ENCODE data around the gene TNIK. TPM values are rescaled to one million over a fixed set of nuclear protein-coding genes. Genes with fewer than 3 reads are reported as not detected.

Gene TNIK
- total and polyA plus RNA-seq, 10 of the 15 experiments (the other 5 are each of a cell fraction or from before 2014, with no cell fraction given), result 13.9 to 74.3 (median 48.2) TPM

DNA sequence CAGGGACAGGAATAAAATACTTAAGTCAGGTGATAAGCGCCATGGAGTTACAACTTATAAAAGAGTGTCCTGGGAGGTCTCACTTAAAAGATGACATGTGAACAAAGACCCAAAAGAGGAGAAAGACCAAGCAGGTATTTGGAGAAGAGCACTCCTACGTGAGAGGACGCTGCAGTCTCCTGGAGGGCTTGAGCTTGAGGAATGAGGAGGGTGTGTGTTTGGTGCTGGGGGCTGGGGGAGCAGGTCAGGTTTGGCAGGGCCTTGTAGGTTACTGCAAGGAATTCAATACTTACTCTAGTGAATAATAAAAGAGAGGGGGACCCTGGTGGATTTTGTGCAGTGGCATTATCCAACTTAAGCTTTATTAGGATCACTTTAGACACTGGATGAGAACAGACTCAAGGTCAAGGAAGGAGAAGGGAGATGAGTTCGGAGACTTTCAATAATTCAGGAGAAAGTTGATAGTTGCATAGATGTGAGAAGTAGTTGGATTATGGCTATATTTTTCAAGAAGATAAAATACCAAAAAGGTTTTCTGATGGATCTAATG is 32.4 kb downstream of the TNIK start:
- POLR2A ChIA-PET, result interaction anchor here (0.6 to 1.1 kb wide), 4 partner anchors 8 to 123 kb away, joined by 3 read pairs; no protein-coding TSS in a partner anchor
- CTCF ChIA-PET, result interaction anchor here (1.0 to 1.8 kb wide), 11 partner anchors 8 to 239 kb away, joined by 3 to 11 read pairs (median 4); no protein-coding TSS in a partner anchor
- RAD21 ChIA-PET (ENCODE audit: unreplicated experiment), result interaction anchor here (1.2 to 2.5 kb wide), 10 partner anchors 8 to 239 kb away, joined by 3 to 18 read pairs (median 4); no protein-coding TSS in a partner anchor

More for the DNA sequence above, 32.4 kb downstream of the TNIK start:
- DNase-seq (ENCODE audit: low read depth, low spot score) (no peak), ATAC-seq (no peak; the same call in 2 of the 3 replicates), FAIRE-seq (no peak)
- BruUV-seq (replicated peaks), result no TSS peak
- H2AFZ ChIP-seq (ENCODE audit: control insufficient read depth, low read depth, low read length), result no peak overlapping the region
- H4K20me1 ChIP-seq (ENCODE audit: control insufficient read depth, insufficient read depth), result no peaks in the 10 kb centered on the region
- H3K4me2 ChIP-seq (ENCODE audit: control insufficient read depth, insufficient read depth), result no peak overlapping the region
- H3K79me2 ChIP-seq (ENCODE audit: control insufficient read depth, insufficient read depth, low read length), result peaks cover 80% of the 10 kb centered on the region
- peaks cover 0 to 4% of the 10 kb centered on the region in 2 experiments; a peak in 2 of 4 replicates for H3K36me3 ChIP-seq (ENCODE audit: control insufficient read depth in 2 of 2, insufficient read depth in 2 of 2, low read length in 1 of 2)
- SMC1A ChIA-PET (ENCODE audit: uncharacterized antibody, unreplicated experiment), result interaction anchor here (0.7 to 3.1 kb wide), 16 partner anchors 9 to 332 kb away, joined by 3 to 20 read pairs (median 4); no protein-coding TSS in a partner anchor
- TF ChIP-seq SIX5 (IDR thresholded peaks at IDR 0.05; ENCODE audit: low read depth, low read length, severe bottlenecking), result no peak
- TF ChIP-seq, protein P1, sequence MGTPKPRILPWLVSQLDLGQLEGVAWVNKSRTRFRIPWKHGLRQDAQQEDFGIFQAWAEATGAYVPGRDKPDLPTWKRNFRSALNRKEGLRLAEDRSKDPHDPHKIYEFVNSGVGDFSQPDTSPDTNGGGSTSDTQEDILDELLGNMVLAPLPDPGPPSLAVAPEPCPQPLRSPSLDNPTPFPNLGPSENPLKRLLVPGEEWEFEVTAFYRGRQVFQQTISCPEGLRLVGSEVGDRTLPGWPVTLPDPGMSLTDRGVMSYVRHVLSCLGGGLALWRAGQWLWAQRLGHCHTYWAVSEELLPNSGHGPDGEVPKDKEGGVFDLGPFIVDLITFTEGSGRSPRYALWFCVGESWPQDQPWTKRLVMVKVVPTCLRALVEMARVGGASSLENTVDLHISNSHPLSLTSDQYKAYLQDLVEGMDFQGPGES (IDR thresholded peaks at IDR 0.05), result no peak
- TF ChIP-seq SMC3 (IDR thresholded peaks at IDR 0.05; ENCODE audit: borderline replicate concordance, low read length), result no peak
- TF ChIP-seq GABPA (IDR thresholded peaks at IDR 0.05; ENCODE audit: low read depth), result no peak
- TF ChIP-seq JUNB (IDR thresholded peaks at IDR 0.05), result no peak
- no peak for TF ChIP-seq NFIC (IDR thresholded peaks at IDR 0.05; ENCODE audit: low read depth, low read length)
- TF ChIP-seq RBBP5 (conservative IDR thresholded peaks at IDR 0.05), result no peak
- no peak for TF ChIP-seq EZH2 (IDR thresholded peaks at IDR 0.05; ENCODE audit: borderline replicate concordance, control insufficient read depth, low read depth, low read length)
- TF ChIP-seq, protein P2, sequence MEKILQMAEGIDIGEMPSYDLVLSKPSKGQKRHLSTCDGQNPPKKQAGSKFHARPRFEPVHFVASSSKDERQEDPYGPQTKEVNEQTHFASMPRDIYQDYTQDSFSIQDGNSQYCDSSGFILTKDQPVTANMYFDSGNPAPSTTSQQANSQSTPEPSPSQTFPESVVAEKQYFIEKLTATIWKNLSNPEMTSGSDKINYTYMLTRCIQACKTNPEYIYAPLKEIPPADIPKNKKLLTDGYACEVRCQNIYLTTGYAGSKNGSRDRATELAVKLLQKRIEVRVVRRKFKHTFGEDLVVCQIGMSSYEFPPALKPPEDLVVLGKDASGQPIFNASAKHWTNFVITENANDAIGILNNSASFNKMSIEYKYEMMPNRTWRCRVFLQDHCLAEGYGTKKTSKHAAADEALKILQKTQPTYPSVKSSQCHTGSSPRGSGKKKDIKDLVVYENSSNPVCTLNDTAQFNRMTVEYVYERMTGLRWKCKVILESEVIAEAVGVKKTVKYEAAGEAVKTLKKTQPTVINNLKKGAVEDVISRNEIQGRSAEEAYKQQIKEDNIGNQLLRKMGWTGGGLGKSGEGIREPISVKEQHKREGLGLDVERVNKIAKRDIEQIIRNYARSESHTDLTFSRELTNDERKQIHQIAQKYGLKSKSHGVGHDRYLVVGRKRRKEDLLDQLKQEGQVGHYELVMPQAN (conservative IDR thresholded peaks at IDR 0.05), result no peak
- TF ChIP-seq, protein P3, sequence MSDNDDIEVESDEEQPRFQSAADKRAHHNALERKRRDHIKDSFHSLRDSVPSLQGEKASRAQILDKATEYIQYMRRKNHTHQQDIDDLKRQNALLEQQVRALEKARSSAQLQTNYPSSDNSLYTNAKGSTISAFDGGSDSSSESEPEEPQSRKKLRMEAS (IDR thresholded peaks at IDR 0.05; ENCODE audit: low read depth, low read length), result no peak
- TF ChIP-seq ZNF207 (IDR thresholded peaks at IDR 0.05; ENCODE audit: borderline replicate concordance), result no peak
- TF ChIP-seq, protein P4, sequence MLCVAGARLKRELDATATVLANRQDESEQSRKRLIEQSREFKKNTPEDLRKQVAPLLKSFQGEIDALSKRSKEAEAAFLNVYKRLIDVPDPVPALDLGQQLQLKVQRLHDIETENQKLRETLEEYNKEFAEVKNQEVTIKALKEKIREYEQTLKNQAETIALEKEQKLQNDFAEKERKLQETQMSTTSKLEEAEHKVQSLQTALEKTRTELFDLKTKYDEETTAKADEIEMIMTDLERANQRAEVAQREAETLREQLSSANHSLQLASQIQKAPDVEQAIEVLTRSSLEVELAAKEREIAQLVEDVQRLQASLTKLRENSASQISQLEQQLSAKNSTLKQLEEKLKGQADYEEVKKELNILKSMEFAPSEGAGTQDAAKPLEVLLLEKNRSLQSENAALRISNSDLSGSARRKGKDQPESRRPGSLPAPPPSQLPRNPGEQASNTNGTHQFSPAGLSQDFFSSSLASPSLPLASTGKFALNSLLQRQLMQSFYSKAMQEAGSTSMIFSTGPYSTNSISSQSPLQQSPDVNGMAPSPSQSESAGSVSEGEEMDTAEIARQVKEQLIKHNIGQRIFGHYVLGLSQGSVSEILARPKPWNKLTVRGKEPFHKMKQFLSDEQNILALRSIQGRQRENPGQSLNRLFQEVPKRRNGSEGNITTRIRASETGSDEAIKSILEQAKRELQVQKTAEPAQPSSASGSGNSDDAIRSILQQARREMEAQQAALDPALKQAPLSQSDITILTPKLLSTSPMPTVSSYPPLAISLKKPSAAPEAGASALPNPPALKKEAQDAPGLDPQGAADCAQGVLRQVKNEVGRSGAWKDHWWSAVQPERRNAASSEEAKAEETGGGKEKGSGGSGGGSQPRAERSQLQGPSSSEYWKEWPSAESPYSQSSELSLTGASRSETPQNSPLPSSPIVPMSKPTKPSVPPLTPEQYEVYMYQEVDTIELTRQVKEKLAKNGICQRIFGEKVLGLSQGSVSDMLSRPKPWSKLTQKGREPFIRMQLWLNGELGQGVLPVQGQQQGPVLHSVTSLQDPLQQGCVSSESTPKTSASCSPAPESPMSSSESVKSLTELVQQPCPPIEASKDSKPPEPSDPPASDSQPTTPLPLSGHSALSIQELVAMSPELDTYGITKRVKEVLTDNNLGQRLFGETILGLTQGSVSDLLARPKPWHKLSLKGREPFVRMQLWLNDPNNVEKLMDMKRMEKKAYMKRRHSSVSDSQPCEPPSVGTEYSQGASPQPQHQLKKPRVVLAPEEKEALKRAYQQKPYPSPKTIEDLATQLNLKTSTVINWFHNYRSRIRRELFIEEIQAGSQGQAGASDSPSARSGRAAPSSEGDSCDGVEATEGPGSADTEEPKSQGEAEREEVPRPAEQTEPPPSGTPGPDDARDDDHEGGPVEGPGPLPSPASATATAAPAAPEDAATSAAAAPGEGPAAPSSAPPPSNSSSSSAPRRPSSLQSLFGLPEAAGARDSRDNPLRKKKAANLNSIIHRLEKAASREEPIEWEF (IDR thresholded peaks at IDR 0.05; ENCODE audit: insufficient replicate concordance, low read depth, low read length), result no peak
- no peak for TF ChIP-seq TARDBP (IDR thresholded peaks at IDR 0.05; ENCODE audit: borderline replicate concordance)
- TF ChIP-seq NBN (IDR thresholded peaks at IDR 0.05), result no peak
- no peak for TF ChIP-seq CREB1 (IDR thresholded peaks at IDR 0.05; ENCODE audit: low read depth)
- WGBS (ENCODE audit: insufficient coverage, insufficient replicate concordance, low lambda C conversion rate, missing lambda C conversion rate), result 97% methylated on average over 4 of the region's 4 CpGs
- no peaks in the 10 kb centered on the region for H3K27me3 ChIP-seq (replicated peaks in 1 of 2; ENCODE audit: control insufficient read depth in 2 of 2, insufficient read depth in 2 of 2, low read length in 1 of 2)
- peaks cover 4% of the 10 kb centered on the region; the same call in 2 of the 3 replicates for H3K9me3 ChIP-seq (replicated peaks; ENCODE audit: control insufficient read depth, insufficient read depth, low read length)
- H3K9ac ChIP-seq (ENCODE audit: control insufficient read depth, insufficient read depth, low read length), result no peak overlapping the region
- H3K4me3 ChIP-seq, result no peak overlapping the region
- intact Hi-C loops (cut with micrococcal nuclease; ENCODE audit: unreplicated experiment), result no loop called here
- in situ Hi-C loops (cut with MboI), result no loop called here
- no peak overlapping the region for H3K27ac ChIP-seq (ENCODE audit: control insufficient read depth, insufficient read depth)
- peaks cover 8% of the 10 kb centered on the region; the same call in 1 of the 2 replicates for H3K4me1 ChIP-seq (ENCODE audit: control insufficient read depth, insufficient read depth, low read length)

Data from GM12878 (cell line).